Osteoblast (primary cell): ENCODE measurements around the gene COL1A1. TPM values are rescaled to one million over a fixed set of nuclear protein-coding genes. Genes with fewer than 3 reads are reported as not detected.

ENCODE experiments used
- DNase-seq: peaks from one replicate; pipeline ENCODE4 v3.0.0; 2011; ENCODE audit warnings: low spot score, mixed read lengths; ENCODE audit not compliant: insufficient read length; ENCODE audit errors: missing footprints
- H2AFZ ChIP-seq: 2 replicates; pipeline ENCODE4 v1.6.0; 2011; ENCODE audit warnings: mild to moderate bottlenecking, low read length
- H3K27ac ChIP-seq: 2 replicates; pipeline ENCODE4 v1.5.1; 2011; ENCODE audit warnings: mild to moderate bottlenecking, low read depth, low read length, moderate library complexity
- H3K27me3 ChIP-seq: 2 replicates; pipeline ENCODE4 v1.6.0; 2012; ENCODE audit warnings: mild to moderate bottlenecking, control low read depth, inconsistent platforms, low read length, moderate library complexity; ENCODE audit not compliant: insufficient read depth
- H3K36me3 ChIP-seq: 2 replicates; pipeline ENCODE4 v1.5.1; 2011; ENCODE audit warnings: mild to moderate bottlenecking, low read length, control low read depth, moderate library complexity; ENCODE audit not compliant: insufficient read depth
- H3K4me1 ChIP-seq: 2 replicates; pipeline ENCODE4 v1.5.1; 2011; ENCODE audit warnings: mild to moderate bottlenecking, low read length, control low read depth, moderate library complexity; ENCODE audit not compliant: insufficient read depth
- H3K4me2 ChIP-seq: 2 replicates; pipeline ENCODE4 v1.6.0; 2011; ENCODE audit warnings: mild to moderate bottlenecking, low read length; ENCODE audit not compliant: insufficient read depth
- H3K4me3 ChIP-seq: fragments of 200-600 bp; sonication (generic); 3 replicates; pipeline ENCODE4 v1.5.1; 2012; ENCODE audit warnings: mild to moderate bottlenecking, low read length, inconsistent platforms; ENCODE audit not compliant: insufficient read depth
- H3K79me2 ChIP-seq: 2 replicates; pipeline ENCODE4 v1.6.0; 2012; ENCODE audit warnings: mild to moderate bottlenecking, low read length, control low read depth, inconsistent platforms; ENCODE audit not compliant: insufficient read depth
- H3K9me3 ChIP-seq: 2 replicates; pipeline ENCODE4 v1.5.1; 2011; ENCODE audit warnings: low read depth, low read length, control low read depth
- H4K20me1 ChIP-seq: 2 replicates; pipeline ENCODE4 v1.6.0; 2012; ENCODE audit warnings: mild to moderate bottlenecking, low read length, control low read depth; ENCODE audit not compliant: insufficient read depth
- CTCF ChIP-seq: IDR thresholded peaks from 2 replicates; pipeline ENCODE4 v1.5.1; 2011; ENCODE audit warnings: mild to moderate bottlenecking, low read depth, low read length, moderate library complexity; ENCODE audit errors: extremely low read depth
- total RNA-seq: library from RNA; depleted of rRNA; stranded (reverse); fragments of >200 nt; gene quantifications from 2 replicates; pipeline ENCODE4 v1.2.3, GENCODE V29; 2012

COL1A1 gene
- total RNA-seq, 1 donor = 8,987 TPM

DNA sequence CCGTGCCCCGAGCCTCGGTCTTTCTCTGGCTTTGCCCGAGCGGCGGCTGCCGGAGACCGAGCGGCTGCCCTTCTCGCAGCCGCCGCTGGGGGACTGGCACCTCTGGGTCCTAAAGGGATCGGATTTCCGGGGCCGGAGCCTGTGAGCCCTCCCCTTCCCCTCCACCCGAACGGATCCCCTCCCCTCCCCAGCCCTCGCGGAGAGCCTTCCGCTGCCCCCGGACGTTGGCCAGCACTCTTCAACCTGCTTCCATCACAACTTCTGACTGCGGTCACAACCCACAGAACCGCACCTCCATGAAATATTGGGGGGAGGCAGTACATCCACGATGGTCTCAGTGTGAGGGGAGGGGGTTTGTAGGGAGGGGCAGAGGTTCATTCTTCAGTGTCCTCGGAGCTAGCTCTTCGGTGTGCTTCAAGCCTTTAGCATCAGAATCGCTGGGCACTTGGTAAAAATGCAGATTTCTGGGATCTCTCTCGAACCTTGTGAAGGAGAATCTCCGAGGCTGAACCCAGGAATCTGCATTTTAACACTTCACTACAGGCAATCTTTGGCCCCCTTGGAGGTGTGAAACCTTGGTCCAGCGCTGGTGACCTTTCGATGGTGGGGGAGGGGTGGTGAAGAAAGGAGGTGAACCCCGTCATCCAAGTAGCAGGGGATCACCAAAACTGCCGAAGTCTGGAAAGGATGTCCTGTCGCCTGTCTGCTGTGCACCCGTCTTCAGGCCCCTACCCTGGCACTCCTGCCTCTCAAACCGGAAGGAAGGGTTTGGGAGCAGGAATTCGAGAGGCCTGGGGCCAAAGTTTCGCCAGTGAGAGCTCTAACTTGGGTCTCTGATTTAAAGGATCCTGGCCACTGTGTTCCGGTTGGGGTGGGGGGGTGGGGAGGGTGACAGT lies 50.1 kb downstream of the COL1A1 start:
- Histone ChIP-seq H3K4me1 (peaks cover 64% of the 10 kb centered on the region), H3K79me2 (peaks cover 45% of the 10 kb centered on the region), H2AFZ (peak overlapping the region; percentile 76), H3K4me2 (peak overlapping the region; percentile 85), H4K20me1 (peaks cover 24% of the 10 kb centered on the region), H3K4me3 (peak overlapping the region; percentile 84), H3K36me3 (no peaks in the 10 kb centered on the region), H3K27me3 (no peaks in the 10 kb centered on the region), H3K27ac (peak overlapping the region; percentile 50), H3K9me3 (no peaks in the 10 kb centered on the region)
- peak; percentile 100 for DNase-seq
- TF ChIP-seq CTCF = peak; percentile 44

DNA sequence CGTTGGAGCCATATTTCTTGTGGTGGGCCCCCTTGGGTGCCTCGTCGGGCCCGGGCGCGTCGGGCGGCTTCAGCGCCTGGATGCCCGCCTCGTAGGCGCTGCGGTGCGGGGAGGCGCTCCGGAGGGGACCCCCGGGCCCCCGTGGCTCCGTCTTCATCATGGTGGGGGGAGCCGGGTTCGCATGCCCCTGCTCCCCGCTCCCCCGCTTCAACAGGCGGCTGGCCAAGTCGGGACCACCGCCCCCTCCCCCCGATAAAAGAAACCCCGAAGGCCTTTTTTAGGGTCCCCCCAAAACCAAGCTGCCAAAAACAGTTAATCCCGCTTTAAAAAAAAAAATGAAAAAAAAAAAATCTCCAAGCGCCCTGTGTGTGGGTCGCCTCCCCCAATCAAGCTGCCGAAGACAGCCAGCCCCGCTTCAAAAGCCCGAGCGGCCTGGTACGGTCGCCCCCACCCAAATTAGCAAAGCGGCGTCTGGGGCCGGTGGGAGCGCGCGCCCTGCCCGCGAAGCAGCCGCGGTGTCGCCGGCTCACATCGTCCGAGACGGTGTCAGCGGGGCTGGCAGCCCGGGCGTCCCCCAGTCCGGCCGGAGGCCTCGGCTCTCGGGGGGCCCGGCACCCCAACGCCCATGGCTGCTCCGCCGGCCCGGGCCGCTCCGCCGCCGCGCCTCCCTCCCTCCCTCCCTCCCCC lies 50.9 kb downstream of the COL1A1 start, which contains the start of gene PPP1R9B:
TSS of gene PPP1R9B (minus strand) at position 324 of the 687 bp plus-strand sequence. CDS start at position 160, 164 bp downstream.
- Histone ChIP-seq H3K27ac (peak within 1 kb of the TSS; percentile 70), H3K27me3 (no peaks in the 10 kb centered on the region), H3K4me3 (peak within 1 kb of the TSS; percentile 84), H2AFZ (peak within 1 kb of the TSS; percentile 76), H3K36me3 (peaks cover under 1% of the 10 kb centered on the region), H3K9me3 (no peaks in the 10 kb centered on the region), H3K4me2 (peak within 1 kb of the TSS; percentile 95), H3K79me2 (peaks cover 53% of the 10 kb centered on the region), H4K20me1 (peaks cover 31% of the 10 kb centered on the region), H3K4me1 (peaks cover 62% of the 10 kb centered on the region)
- no peak for TF ChIP-seq CTCF
- DNase-seq = peak; percentile 84

DNA sequence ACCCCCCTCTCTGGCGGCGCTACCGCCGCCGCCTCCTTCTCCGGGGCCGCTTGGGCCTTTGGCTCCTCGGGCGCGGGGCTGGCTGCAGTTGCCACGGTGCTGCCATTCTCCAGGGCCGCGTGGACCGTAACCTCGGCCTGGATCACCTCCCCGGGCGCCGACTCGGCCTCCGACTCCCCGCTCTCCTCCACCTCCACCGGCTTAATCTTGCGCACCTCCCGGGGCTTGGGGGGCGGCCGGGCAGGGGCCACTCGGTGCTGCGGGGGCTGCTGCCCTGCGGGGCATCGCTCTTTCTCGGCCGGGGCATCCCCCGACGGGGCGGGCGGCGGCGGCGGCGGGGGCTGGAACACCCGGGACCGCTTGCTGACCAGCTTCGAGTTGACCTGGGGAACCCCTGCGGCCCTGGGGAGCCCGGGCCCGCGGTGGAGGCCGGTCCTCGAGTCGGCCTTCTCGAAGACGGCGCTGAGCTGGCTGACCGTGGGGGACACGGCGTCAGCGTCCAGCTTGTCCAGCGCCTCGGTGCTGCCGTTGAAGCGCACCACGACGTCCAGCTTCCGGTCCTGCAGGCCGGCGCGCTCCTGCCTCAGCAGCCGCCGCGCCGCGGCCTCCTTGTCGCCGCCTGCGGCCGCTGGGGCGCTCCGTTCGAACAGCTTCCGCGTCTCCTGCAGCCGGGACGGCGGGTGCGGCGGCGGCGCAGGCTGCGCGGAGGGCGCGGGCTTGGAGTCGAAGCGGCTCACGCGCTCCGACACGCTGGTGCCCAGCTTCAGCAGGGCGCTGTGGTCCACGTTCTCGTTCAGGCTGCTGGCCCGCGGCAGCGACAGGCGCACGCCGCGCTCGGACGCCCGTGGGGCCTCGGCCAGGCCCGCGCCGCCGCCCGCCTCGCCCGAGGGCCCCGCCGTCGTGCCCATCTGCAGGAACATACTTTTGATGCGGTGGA lies 51.7 kb downstream of the COL1A1 start:
- Histone ChIP-seq H3K9me3 (no peaks in the 10 kb centered on the region), H3K27me3 (no peaks in the 10 kb centered on the region), H3K36me3 (peaks cover 9% of the 10 kb centered on the region), H3K27ac (peak overlapping the region; percentile 70), H4K20me1 (peaks cover 40% of the 10 kb centered on the region), H3K4me2 (peak overlapping the region; percentile 95), H3K79me2 (peaks cover 61% of the 10 kb centered on the region), H2AFZ (no peak overlapping the region), H3K4me1 (peaks cover 54% of the 10 kb centered on the region), H3K4me3 (peak overlapping the region; percentile 84)
- no peak for TF ChIP-seq CTCF
- peak; percentile 91 for DNase-seq
